ENCODE results near the gene CYB561D2.

Gene CYB561D2

DNA sequence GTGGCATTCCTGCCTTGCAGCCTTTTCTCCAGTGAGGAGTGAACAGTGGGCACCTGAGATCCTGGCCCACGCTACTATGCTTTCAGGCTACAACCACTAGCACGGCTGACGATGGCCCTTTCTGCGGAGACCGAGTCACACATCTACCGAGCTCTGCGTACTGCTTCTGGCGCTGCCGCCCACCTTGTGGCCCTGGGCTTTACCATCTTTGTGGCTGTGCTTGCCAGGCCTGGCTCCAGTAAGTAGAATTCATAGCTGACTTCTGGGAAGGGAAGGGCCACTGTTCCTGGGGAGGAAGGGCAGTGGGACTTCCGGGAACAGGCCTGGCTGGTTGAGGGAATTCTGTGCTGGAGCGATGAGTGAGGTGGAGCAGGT, 648 bp downstream of the CYB561D2 start:
- TF ChIP-seq CEBPB (IDR thresholded peaks at IDR 0.05) (no peak), YY1 (IDR thresholded peaks at IDR 0.05; ENCODE audit: low read depth) (no peak), NFIC (IDR thresholded peaks at IDR 0.05) (no peak), EP300 (IDR thresholded peaks at IDR 0.05; ENCODE audit: borderline replicate concordance) (no peak), TCF12 (IDR thresholded peaks at IDR 0.05; ENCODE audit: low read depth) (no peak), REST (IDR thresholded peaks at IDR 0.05; ENCODE audit: low read depth) (no peak), RAD21 (IDR thresholded peaks at IDR 0.05; ENCODE audit: low read depth) (no peak)
- TF ChIP-seq, protein P1, sequence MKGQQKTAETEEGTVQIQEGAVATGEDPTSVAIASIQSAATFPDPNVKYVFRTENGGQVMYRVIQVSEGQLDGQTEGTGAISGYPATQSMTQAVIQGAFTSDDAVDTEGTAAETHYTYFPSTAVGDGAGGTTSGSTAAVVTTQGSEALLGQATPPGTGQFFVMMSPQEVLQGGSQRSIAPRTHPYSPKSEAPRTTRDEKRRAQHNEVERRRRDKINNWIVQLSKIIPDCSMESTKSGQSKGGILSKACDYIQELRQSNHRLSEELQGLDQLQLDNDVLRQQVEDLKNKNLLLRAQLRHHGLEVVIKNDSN (IDR thresholded peaks at IDR 0.05): no peak

- no peak for TF ChIP-seq CREB1 (IDR thresholded peaks at IDR 0.05; ENCODE audit: low read depth)
- no peak for TF ChIP-seq RAD21 (IDR thresholded peaks at IDR 0.05; ENCODE audit: low read depth)
- TF ChIP-seq EGR1 (IDR thresholded peaks at IDR 0.05): no peak
- TF ChIP-seq REST (IDR thresholded peaks at IDR 0.05; ENCODE audit: low read depth): no peak
- TF ChIP-seq FOXM1 (IDR thresholded peaks at IDR 0.05; ENCODE audit: borderline replicate concordance, low read depth): no peak
Observed at GRCh38 chr3:50352781-50353180, 2.1 kb downstream of the CYB561D2 start.

- TF ChIP-seq NFIC (IDR thresholded peaks at IDR 0.05) (no peak), REST (IDR thresholded peaks at IDR 0.05; ENCODE audit: low read depth) (no peak), TCF12 (IDR thresholded peaks at IDR 0.05; ENCODE audit: low read depth) (no peak), CEBPB (IDR thresholded peaks at IDR 0.05) (no peak), YY1 (IDR thresholded peaks at IDR 0.05; ENCODE audit: low read depth) (no peak), ZBTB7A (IDR thresholded peaks at IDR 0.05; ENCODE audit: low read depth) (no peak)
- TF ChIP-seq, protein P1 (IDR thresholded peaks at IDR 0.05): no peak
- TF ChIP-seq, protein P2, sequence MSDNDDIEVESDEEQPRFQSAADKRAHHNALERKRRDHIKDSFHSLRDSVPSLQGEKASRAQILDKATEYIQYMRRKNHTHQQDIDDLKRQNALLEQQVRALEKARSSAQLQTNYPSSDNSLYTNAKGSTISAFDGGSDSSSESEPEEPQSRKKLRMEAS (IDR thresholded peaks at IDR 0.05): no peak
Observed at GRCh38 chr3:50353245-50354004, 2.8 kb downstream of the CYB561D2 start.

DNA sequence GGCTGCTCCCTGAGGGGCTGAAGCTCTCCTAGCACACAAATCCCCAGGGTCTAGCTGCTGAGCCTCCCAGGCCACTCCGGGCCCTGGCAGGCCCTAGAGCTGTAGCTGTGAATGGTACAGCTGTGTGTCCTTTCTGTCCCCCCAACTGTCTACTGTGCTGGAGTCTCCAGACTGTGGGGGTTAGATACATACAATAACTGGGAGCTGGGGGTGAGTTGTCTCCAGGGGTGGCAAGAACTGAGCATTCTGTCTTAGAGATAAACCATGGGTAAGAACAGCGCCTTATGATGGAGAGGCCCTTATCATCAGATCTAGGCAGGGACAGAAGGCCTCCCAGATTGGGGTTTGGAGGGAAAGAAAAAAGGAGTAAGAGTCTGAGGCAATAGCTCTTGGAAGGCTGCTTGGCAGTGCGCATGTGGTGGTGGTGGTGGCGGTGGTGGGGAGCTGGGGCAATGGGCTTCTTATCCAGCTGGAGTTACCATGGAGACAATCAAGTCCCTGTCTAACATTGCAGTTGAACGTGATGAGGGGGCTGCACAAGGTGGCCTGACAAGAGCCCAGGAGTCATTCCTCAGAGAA, 3.6 kb downstream of the CYB561D2 start:
- TF ChIP-seq YY1 (IDR thresholded peaks at IDR 0.05; ENCODE audit: low read depth) (no peak), FOXM1 (IDR thresholded peaks at IDR 0.05; ENCODE audit: borderline replicate concordance, low read depth) (no peak), TAF1 (IDR thresholded peaks at IDR 0.05; ENCODE audit: low read depth) (no peak), REST (IDR thresholded peaks at IDR 0.05; ENCODE audit: low read depth) (no peak), ZBTB7A (IDR thresholded peaks at IDR 0.05; ENCODE audit: low read depth) (no peak), EP300 (IDR thresholded peaks at IDR 0.05; ENCODE audit: borderline replicate concordance) (no peak), EGR1 (IDR thresholded peaks at IDR 0.05) (no peak), TCF12 (IDR thresholded peaks at IDR 0.05; ENCODE audit: low read depth) (no peak), TEAD4 (IDR thresholded peaks at IDR 0.05) (no peak), NFIC (IDR thresholded peaks at IDR 0.05) (no peak), RAD21 (IDR thresholded peaks at IDR 0.05; ENCODE audit: low read depth) (no peak), CREB1 (IDR thresholded peaks at IDR 0.05; ENCODE audit: low read depth) (no peak)
- TF ChIP-seq, protein P1 (IDR thresholded peaks at IDR 0.05): no peak

Data from Ishikawa (cell line).